ENCODE measurements around the gene GIPC3.

Gene GIPC3

GRCh38 chr19:3605361-3605760 is 20.1 kb downstream of the GIPC3 start:
- no peak for DNase-seq (ENCODE audit: low read depth)

DNA sequence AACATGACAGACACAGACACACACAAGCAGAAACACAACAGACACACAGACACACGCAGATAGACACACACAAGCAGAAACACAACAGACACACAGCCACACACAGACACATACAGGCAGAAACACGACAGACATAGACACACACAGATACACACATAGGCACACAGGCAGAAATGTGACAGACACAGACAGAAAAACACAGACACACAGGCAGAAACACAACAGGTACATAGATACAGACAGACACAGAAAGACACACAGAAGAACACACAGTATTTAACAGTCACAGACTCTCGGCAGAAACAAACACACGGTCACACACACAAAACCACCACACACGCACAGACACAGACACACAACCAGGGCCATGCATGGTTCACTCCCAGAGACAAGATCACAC is 20.5 kb downstream of the GIPC3 start:
- DNase-seq (ENCODE audit: low read depth): no peak

GRCh38 chr19:3606174-3606689 is 21.0 kb downstream of the GIPC3 start:
- DNase-seq (ENCODE audit: low read depth): no peak

DNA sequence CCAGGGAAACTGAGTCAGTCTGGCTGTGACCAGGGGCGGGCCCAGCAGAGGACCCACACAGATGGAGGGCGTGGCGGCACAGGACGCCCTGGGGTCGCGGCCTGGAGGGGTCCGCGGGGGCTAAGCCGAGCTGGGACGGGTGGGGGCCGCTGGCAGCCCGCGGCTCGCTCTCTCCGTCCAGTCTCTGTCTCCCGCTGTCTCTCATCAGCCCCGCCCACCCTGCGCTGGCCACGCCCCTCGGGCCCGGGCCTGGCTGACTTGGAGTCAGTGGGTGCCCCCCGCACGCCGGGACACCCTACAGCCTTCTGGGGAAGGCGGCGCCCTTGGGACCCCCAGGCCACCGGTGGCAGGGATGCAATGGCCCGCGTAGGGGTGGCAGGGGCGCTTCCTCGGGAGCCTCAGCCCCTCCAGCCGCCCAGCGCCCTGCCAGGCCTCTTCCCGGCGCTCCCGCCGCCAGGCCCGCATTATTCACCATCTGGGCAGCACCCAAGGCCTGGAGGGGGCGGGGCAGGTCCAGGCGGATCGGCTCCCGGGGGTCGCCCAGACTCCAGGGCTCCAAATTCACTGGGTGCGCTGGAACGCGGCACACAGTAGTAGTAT is 21.5 kb downstream of the GIPC3 start, which contains the start of gene TBXA2R:
TSS of gene TBXA2R (minus strand) at position 186 of the 600 bp plus-strand sequence. CDS start 6,241 bp downstream, outside the sequence.
- DNase-seq (ENCODE audit: low read depth): no peak

- no peak for DNase-seq (ENCODE audit: low read depth)
Observed at GRCh38 chr19:3607303-3608078, 22.2 kb downstream of the GIPC3 start.

GRCh38 chr19:3608079-3608641 is 22.9 kb downstream of the GIPC3 start:
- no peak for DNase-seq (ENCODE audit: low read depth)

DNA sequence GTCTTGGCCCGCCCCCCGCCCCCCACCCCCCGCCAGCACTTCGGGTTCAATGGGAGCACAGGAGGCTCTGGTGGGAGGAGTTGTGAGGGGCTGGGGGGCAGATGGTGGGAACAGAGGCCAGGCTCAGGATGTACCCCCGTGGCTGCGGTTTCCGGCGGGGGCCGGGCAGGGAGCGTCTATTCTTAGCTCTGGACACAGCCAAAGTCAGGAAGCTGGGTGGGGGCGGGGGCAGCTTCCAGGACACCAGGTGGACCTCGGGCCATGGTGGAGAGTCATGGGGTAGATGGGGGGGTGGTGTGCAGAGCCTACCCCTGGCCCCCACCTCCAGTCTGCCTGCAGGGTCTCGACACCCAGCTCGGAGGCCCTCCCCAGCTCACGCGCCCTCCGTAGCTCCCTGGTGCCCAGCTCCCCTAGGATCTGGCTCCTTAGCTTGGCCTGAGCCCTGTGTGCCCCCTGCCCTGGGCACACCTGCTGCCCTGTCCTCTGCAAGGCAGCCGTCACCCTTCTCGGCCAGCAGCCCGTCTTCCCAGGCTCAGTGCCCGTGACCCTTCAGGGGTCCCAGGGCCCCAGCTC is 23.6 kb downstream of the GIPC3 start:
- no peak for DNase-seq (ENCODE audit: low read depth)

GRCh38 chr19:3609779-3610719 is 24.8 kb downstream of the GIPC3 start:
- no peak for DNase-seq (ENCODE audit: low read depth)

DNA sequence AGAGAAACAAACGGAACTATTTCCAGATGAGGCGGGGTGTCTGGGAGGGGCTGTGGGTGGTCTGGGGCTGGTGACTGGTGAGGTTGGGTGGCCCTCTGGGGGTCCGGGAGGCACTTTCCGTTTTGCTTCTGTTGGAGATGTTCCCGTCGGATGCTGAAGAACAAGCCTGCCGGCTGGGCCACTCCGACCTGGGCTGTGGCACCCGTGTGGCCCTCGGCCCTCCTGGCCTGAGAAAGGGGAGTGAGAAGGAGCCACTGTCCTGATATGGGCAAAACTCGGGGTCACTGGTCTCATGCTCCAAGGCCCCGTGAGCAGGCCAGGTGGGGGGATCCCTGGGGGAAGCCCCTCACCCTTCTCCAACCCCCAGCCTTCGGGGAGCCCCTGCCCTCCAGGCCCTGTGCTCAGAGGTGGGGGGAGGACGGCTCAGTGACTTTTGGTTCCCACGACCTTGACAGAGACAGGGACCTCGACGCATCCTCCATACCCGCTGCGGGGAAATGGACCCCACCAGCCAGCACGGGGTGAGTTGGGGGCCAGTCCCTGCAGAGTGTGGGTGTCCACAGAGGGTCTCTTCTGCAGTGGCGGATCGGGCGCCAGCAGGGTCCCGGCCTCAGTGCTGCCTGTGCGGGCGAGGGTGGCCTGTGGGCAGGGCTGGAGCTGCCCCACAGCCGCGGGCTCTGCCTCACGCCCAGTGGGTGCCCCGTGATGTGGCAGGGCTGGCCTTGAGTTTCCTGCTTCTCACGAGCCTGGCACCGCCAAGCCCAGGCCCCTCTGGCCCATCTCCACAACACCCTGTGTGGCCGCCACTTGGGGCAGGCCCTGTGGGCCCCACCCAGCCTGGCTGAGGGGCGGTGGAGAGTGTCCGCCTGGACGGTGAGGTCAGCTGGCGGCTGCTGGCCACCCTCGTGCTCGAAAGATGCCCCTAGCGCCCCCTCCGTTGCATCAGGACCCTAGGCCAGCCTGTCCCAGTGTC is 25.8 kb downstream of the GIPC3 start:
- DNase-seq (ENCODE audit: low read depth): no peak

DNA sequence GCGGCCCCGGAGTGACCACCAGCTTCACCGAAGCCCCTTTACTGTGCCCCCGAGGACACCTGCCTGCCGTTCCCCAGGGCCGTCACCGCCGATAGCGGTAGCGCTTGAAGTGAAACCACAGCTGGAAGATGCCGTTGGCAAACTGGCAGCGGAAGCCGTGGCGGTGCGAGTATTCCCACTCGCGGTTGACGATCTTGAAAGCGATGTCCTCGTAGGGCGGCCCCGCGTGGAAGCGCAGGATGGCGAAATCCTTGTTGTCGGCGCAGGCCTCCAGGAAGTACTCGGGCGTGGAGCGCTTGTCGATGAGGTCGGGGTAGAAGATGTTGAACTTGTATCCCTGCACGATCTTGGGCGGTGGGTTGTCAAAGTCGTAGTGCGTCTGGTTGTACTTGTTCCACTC is 26.6 kb downstream of the GIPC3 start:
- DNase-seq (ENCODE audit: low read depth): no peak

DNA sequence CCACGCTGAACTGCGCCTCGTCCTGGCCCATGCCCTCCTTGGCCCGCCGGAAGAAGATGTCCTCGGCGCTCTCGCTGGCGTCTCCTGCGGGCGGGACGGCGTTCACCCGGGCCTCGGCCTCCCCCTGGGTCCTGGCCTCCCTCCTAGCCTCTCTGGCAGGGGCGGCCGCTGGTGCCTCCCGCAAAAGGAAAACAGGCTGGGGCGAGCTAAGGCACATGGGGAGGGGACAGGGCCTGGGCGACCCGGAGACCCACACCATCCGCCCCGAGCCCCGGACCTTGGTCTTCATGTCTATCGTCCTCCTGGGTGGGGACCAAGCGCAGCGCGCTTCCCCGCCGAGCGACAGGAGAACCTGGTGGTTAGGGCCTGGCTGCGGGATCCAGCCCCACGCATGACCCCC is 27.1 kb downstream of the GIPC3 start:
- DNase-seq (ENCODE audit: low read depth): no peak

DNA sequence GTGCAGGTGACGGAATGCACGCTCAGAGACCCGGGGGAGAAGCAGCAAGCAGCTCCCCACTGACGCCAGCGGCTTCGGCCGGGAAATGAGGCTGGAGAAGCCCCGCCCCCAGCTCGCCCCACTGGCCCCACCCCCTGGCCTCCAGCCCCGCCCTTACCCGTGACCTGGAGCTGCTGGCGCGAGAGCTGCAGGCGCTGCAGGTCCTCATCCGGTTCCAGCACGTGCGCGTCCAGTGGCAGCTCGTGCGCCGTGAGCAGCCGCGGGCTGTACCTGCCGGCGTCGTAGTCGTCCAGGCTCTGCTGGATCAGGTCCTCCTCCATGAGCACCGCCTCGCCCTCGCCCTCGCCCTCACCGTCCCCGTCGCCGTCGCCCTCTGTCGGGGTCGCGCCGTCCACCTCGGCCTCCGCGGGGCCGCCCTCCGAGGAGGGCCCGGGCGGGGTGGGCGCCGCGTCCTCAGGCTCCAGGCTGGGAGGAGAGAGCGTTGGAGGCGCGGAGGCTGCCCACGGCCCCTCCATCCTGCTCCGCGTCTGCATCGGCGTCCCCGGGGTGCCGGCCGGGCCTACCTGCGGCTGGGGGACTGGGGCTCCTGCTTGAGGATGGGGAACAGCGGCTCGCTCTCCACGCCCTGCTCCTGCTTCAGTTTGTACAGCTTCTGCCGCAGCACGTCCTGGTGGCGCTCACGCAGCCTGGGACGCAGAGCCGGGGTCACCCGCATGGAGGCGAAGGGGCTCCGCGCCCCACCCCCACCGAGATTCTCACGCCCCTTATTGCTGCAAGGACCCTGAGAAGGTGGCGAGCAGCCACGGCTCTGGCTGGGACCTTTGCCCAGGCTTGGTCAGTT is 27.8 kb downstream of the GIPC3 start:
- DNase-seq (ENCODE audit: low read depth): no peak

- no peak for DNase-seq (ENCODE audit: low read depth)
Observed at GRCh38 chr19:3613818-3614661, 28.8 kb downstream of the GIPC3 start.

- no peak for DNase-seq (ENCODE audit: low read depth)
Observed at GRCh38 chr19:3614858-3615505, 29.7 kb downstream of the GIPC3 start.

DNA sequence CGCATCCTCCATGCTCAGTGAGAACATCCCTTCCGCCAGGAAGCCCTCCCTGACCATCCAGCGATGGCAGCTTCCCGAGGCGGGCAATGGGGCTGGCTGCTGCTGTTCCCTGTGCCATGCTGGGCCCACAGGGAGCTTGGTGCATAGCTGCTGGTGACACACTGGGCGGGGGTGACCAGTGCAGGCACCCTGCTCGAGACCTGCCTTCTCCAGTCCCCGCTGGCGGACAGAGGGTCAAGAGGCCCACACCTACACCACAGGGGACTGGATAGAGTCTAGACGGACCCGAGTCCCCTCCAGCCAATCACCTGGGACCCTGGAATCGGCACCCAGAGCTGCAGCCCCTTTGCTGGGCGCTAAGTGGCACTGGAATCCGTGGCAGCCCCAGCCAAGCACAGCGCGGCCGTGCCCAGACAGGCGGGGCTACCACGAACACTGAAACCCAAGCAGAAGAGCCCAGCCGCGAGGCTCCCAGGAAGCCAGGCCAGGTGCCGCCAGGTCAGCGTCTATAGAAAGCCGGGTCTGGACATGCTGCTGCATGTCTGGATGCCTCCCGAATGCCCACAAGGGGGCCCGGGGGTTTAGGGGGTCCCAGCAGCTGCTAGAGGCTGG is 30.4 kb downstream of the GIPC3 start:
- no peak for DNase-seq (ENCODE audit: low read depth)

DNA sequence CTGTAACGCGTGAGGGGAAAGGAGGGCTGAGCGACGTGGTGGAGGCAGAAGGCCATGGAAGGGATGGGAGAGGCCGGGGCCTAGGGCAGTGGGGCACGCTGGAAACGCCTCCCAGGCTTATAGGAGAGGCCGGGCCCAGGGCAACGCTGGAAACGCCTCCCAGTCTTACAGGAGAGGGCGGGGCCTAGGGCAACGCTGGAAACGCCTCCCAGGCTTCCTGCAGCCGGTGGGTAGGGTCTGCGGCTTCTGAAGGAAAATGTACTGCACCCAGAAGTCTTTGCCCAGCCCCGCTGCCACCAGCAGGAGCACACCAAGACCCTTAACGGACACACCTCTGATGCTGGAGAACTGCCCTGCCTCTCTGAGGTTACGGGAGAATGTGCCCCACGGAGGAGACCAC is 32.2 kb downstream of the GIPC3 start:
- no peak for DNase-seq (ENCODE audit: low read depth)

- no peak for DNase-seq (ENCODE audit: low read depth)
Observed at GRCh38 chr19:3618144-3618810, 33.0 kb downstream of the GIPC3 start.

All from non-pigmented ciliary epithelial cell (primary cell).